SK-N-SH treated with all-trans-retinoic acid at 6 μM for 48 hours (cell line): Measurements from ENCODE around the gene HNF4A.

Source experiments
- ATAC-seq: fragments of 200-7000 bp; cut with Tn5 transposase; 3 replicates; pipeline ENCODE4 v1.9.1; 2020; ENCODE audit warnings: mild to moderate bottlenecking, moderate library complexity
- ARNTL ChIP-seq: fragments of 450-650 bp; formaldehyde crosslinking; IDR thresholded peaks from 2 replicates; pipeline ENCODE4 v1.5.0; 2020; ENCODE audit warnings: low read depth, mild to moderate bottlenecking, moderate library complexity, borderline replicate concordance
- BACH2 ChIP-seq: fragments of 250-450 bp; sonication (Bioruptor Pico); IDR thresholded peaks from 2 replicates; pipeline ENCODE4 v1.9.0; 2021; ENCODE audit warnings: mild to moderate bottlenecking, borderline replicate concordance
- CSDC2 ChIP-seq: fragments of 250-450 bp; sonication (Bioruptor Pico); IDR thresholded peaks from 2 replicates; pipeline ENCODE4 v1.5.0; 2020; ENCODE audit warnings: mild to moderate bottlenecking, moderate library complexity
- ESRRG ChIP-seq: fragments of 250-450 bp; sonication (Bioruptor Pico); IDR thresholded peaks from 2 replicates; pipeline ENCODE4 v1.6.1; 2021; ENCODE audit warnings: mild to moderate bottlenecking
- GLIS3 ChIP-seq: fragments of 250-450 bp; sonication (Bioruptor Pico); IDR thresholded peaks from 2 replicates; pipeline ENCODE4 v1.5.0; 2020; ENCODE audit warnings: mild to moderate bottlenecking, moderate library complexity
- ISL1 ChIP-seq: fragments of 250-450 bp; sonication (Bioruptor Pico); IDR thresholded peaks from 2 replicates; pipeline ENCODE4 v2.1.2; 2022; ENCODE audit warnings: mild to moderate bottlenecking, moderate library complexity
- OSR1 ChIP-seq: fragments of 250-450 bp; sonication (Bioruptor Pico); IDR thresholded peaks from 2 replicates; pipeline ENCODE4 v1.8.0; 2022; ENCODE audit warnings: moderate library complexity, mild to moderate bottlenecking, inconsistent platforms
- PPARA ChIP-seq: fragments of 250-450 bp; sonication (Bioruptor Pico); IDR thresholded peaks from 2 replicates; pipeline ENCODE4 v1.5.0; 2020; ENCODE audit warnings: mild to moderate bottlenecking, borderline replicate concordance
- RARB ChIP-seq: fragments of 250-450 bp; sonication (Bioruptor Pico); IDR thresholded peaks from 2 replicates; pipeline ENCODE4 v1.8.0; 2021; ENCODE audit warnings: mild to moderate bottlenecking, moderate library complexity
- SNAI2 ChIP-seq: fragments of 250-450 bp; sonication (Bioruptor Pico); IDR thresholded peaks from 2 replicates; pipeline ENCODE4 v1.5.0; 2020; ENCODE audit warnings: mild to moderate bottlenecking, moderate library complexity
- TCF4 ChIP-seq: fragments of 250-450 bp; sonication (Bioruptor Pico); IDR thresholded peaks from 2 replicates; pipeline ENCODE4 v1.8.0; 2021; ENCODE audit warnings: mild to moderate bottlenecking, moderate library complexity, borderline replicate concordance
- TOX ChIP-seq: fragments of 250-450 bp; sonication (Bioruptor Pico); IDR thresholded peaks from 2 replicates; pipeline ENCODE4 v1.8.0; 2021; ENCODE audit warnings: mild to moderate bottlenecking, moderate library complexity, borderline replicate concordance
- ZC3H10 ChIP-seq: fragments of 250-450 bp; sonication (Bioruptor Pico); IDR thresholded peaks from 2 replicates; pipeline ENCODE4 v1.5.1; 2021; ENCODE audit warnings: mild to moderate bottlenecking, moderate library complexity
- ZFP3 ChIP-seq: fragments of 250-450 bp; sonication (Bioruptor Pico); IDR thresholded peaks from 2 replicates; pipeline ENCODE4 v1.5.0; 2020; ENCODE audit warnings: mild to moderate bottlenecking, moderate library complexity
- ZFP30 ChIP-seq: fragments of 450-650 bp; formaldehyde crosslinking; IDR thresholded peaks from 2 replicates; pipeline ENCODE4 v1.5.0; 2022; ENCODE audit warnings: mild to moderate bottlenecking, moderate library complexity
- ZNF565 ChIP-seq: fragments of 450-650 bp; formaldehyde crosslinking; conservative IDR thresholded peaks from 2 replicates; pipeline ENCODE4 v1.5.0; 2020; ENCODE audit warnings: low read depth, mild to moderate bottlenecking, moderate library complexity
- ZNF70 ChIP-seq: fragments of 450-650 bp; formaldehyde crosslinking; IDR thresholded peaks from 2 replicates; pipeline ENCODE4 v1.5.0; 2020; ENCODE audit warnings: mild to moderate bottlenecking, moderate library complexity
- ZNF8 ChIP-seq: fragments of 450-650 bp; formaldehyde crosslinking; IDR thresholded peaks from 2 replicates; pipeline ENCODE4 v1.5.0; 2020; ENCODE audit warnings: mild to moderate bottlenecking, moderate library complexity
- TF ChIP-seq, protein P1 (sequence below): fragments of 250-450 bp; sonication (Bioruptor Pico); IDR thresholded peaks from 2 replicates; pipeline ENCODE4 v1.8.0; 2021; ENCODE audit warnings: low read depth, mild to moderate bottlenecking, moderate library complexity, borderline replicate concordance
- TF ChIP-seq, protein P2 (sequence below): fragments of 250-450 bp; sonication (Bioruptor Pico); IDR thresholded peaks from 2 replicates; pipeline ENCODE4 v1.5.1; 2021; ENCODE audit warnings: mild to moderate bottlenecking, moderate library complexity
- TF ChIP-seq, protein P3 (sequence below): fragments of 250-450 bp; sonication (Bioruptor Pico); IDR thresholded peaks from 2 replicates; pipeline ENCODE4 v1.5.0; 2020; ENCODE audit warnings: mild to moderate bottlenecking, moderate library complexity

The HNF4A gene

GRCh38 chr20:44388466-44389023, 33.0 kb downstream of the HNF4A start:
- ATAC-seq = peak; percentile 92
- TF ChIP-seq ZNF565 (no peak), CSDC2 (no peak), ZNF70 (CRISPR knock-in tag) (no peak), GLIS3 (CRISPR knock-in tag) (no peak), ESRRG (CRISPR knock-in tag) (no peak), ZFP30 (CRISPR knock-in tag) (no peak)
- TF ChIP-seq, protein P1, sequence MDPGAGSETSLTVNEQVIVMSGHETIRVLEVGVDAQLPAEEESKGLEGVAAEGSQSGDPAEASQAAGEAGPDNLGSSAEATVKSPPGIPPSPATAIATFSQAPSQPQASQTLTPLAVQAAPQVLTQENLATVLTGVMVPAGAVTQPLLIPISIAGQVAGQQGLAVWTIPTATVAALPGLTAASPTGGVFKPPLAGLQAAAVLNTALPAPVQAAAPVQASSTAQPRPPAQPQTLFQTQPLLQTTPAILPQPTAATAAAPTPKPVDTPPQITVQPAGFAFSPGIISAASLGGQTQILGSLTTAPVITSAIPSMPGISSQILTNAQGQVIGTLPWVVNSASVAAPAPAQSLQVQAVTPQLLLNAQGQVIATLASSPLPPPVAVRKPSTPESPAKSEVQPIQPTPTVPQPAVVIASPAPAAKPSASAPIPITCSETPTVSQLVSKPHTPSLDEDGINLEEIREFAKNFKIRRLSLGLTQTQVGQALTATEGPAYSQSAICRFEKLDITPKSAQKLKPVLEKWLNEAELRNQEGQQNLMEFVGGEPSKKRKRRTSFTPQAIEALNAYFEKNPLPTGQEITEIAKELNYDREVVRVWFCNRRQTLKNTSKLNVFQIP = no peak
- TF ChIP-seq, protein P2, sequence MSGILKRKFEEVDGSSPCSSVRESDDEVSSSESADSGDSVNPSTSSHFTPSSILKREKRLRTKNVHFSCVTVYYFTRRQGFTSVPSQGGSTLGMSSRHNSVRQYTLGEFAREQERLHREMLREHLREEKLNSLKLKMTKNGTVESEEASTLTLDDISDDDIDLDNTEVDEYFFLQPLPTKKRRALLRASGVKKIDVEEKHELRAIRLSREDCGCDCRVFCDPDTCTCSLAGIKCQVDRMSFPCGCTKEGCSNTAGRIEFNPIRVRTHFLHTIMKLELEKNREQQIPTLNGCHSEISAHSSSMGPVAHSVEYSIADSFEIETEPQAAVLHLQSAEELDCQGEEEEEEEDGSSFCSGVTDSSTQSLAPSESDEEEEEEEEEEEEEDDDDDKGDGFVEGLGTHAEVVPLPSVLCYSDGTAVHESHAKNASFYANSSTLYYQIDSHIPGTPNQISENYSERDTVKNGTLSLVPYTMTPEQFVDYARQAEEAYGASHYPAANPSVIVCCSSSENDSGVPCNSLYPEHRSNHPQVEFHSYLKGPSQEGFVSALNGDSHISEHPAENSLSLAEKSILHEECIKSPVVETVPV = no peak

DNA sequence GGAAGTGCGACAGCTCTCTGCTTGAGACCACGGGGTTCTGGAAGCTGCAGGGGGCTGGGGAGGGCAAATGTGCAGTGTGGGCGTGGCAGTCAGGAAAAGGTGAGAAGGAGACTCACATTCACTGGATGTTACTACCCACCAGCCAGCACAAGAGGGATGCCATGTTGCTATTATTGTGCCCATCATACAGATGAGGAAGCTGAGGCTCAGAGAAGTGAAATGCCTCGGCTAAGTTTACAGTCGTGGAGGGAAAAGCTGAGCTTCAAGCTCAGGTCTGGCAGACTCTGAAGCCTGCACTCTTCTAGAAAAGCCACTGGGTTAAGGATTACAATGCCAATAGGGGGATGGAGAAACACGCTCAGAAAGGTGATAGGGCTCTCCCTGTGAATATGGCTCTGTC, 34.4 kb downstream of the HNF4A start:
- no peak for ATAC-seq
- TF ChIP-seq TCF4 (no peak), ISL1 (CRISPR knock-in tag) (no peak), ARNTL (CRISPR knock-in tag) (no peak)

GRCh38 chr20:44390280-44390679, 34.8 kb downstream of the HNF4A start:
- no peak for ATAC-seq
- TF ChIP-seq BACH2 (no peak), ZC3H10 (CRISPR knock-in tag) (no peak), SNAI2 (CRISPR knock-in tag) (no peak), PPARA (CRISPR knock-in tag) (no peak), TOX (CRISPR knock-in tag) (no peak), ZNF70 (CRISPR knock-in tag) (no peak), ESRRG (CRISPR knock-in tag) (no peak), TCF4 (no peak), GLIS3 (CRISPR knock-in tag) (no peak), ZNF8 (CRISPR knock-in tag) (no peak)
- TF ChIP-seq, protein P1 = no peak
- TF ChIP-seq, protein P2 = no peak
- TF ChIP-seq, all 23 proteins: peak for 0

DNA sequence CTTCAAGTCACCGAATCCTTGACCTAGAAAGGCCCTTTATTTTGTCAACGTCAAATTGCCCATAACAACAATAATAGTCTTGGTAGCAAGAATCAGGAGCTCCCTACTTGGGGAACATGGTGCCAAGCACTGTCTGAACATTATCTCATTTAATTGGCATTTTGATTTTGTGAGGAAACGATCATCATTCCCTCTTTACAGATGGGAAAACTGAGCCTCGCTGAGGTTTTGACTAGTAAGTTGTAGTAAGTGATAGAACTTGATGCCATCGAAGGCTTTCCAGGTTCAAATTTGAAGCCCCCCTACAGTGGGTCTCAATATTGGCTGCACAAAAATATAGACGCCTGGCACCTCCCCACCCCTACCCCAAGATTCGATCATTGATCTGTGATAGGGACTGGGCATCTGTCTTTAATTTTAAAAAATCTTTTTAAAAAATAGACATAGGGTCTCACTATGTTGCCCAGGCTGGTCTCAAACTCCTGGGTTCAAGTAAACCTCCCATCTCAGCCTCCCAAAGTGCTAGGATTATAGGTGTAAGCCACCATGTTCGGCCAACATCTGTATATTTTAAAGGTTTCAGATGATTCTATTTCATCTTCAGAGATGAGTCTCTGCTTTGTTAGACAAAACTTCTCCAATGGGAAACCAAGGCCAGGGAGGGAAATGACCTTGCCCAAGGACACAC, 36.7 kb downstream of the HNF4A start:
- no peak for ATAC-seq
- TF ChIP-seq, protein P2 = no peak
- TF ChIP-seq TCF4 (no peak), ESRRG (CRISPR knock-in tag) (no peak), ZFP3 (CRISPR knock-in tag) (no peak), RARB (CRISPR knock-in tag) (no peak), ZFP30 (CRISPR knock-in tag) (no peak), GLIS3 (CRISPR knock-in tag) (no peak), ZNF8 (CRISPR knock-in tag) (no peak), ZC3H10 (CRISPR knock-in tag) (no peak), OSR1 (CRISPR knock-in tag) (no peak), BACH2 (no peak), PPARA (CRISPR knock-in tag) (no peak), ZNF70 (CRISPR knock-in tag) (no peak), ISL1 (CRISPR knock-in tag) (no peak), CSDC2 (no peak)
- TF ChIP-seq, protein P1 = no peak
- TF ChIP-seq, protein P3, sequence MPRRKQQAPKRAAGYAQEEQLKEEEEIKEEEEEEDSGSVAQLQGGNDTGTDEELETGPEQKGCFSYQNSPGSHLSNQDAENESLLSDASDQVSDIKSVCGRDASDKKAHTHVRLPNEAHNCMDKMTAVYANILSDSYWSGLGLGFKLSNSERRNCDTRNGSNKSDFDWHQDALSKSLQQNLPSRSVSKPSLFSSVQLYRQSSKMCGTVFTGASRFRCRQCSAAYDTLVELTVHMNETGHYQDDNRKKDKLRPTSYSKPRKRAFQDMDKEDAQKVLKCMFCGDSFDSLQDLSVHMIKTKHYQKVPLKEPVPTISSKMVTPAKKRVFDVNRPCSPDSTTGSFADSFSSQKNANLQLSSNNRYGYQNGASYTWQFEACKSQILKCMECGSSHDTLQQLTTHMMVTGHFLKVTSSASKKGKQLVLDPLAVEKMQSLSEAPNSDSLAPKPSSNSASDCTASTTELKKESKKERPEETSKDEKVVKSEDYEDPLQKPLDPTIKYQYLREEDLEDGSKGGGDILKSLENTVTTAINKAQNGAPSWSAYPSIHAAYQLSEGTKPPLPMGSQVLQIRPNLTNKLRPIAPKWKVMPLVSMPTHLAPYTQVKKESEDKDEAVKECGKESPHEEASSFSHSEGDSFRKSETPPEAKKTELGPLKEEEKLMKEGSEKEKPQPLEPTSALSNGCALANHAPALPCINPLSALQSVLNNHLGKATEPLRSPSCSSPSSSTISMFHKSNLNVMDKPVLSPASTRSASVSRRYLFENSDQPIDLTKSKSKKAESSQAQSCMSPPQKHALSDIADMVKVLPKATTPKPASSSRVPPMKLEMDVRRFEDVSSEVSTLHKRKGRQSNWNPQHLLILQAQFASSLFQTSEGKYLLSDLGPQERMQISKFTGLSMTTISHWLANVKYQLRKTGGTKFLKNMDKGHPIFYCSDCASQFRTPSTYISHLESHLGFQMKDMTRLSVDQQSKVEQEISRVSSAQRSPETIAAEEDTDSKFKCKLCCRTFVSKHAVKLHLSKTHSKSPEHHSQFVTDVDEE (CRISPR knock-in tag) = no peak
